Caco-2 (cell line): ENCODE measurements around the gene GNAO1. TPM values are rescaled to one million over a fixed set of nuclear protein-coding genes. Genes with fewer than 3 reads are reported as not detected.

Experiments used
- BruUV-seq: library from RNA; stranded (reverse); fragments of 400-500 nt; replicated peaks from 2 replicates; lab custom pipeline; 2021; lab: Mats Ljungman, UMichigan
- CTCF ChIA-PET: fragments of 300-600 bp; sonication (Branson Sonifier 250); formaldehyde crosslinking; loops from one replicate; lab custom pipeline; 2022; ENCODE audit warnings: antibody characterized with exemption; lab: Charles Lee
- POLR2A ChIA-PET: fragments of 300-600 bp; sonication (Branson Sonifier 250); formaldehyde crosslinking; loops from one replicate; lab custom pipeline; 2022; ENCODE audit warnings: antibody characterized with exemption; lab: Charles Lee
- DNase-seq, 2 experiments: peaks; one replicate each; pipeline versions ENCODE4 v3.0.0 to v3.0.0-alpha.2; 2020 to 2022
- H3K27me3 ChIP-seq: replicated peaks from 2 replicates; pipeline ENCODE4 v1.6.0; 2011; ENCODE audit warnings: low read length; ENCODE audit not compliant: control insufficient read depth, insufficient read depth
- H3K36me3 ChIP-seq: 2 replicates; pipeline ENCODE4 v1.5.1; 2011; ENCODE audit warnings: low read length; ENCODE audit not compliant: control insufficient read depth, insufficient read depth
- H3K4me1 ChIP-seq: fragments of 250-450 bp; sonication (Bioruptor Pico); 2 replicates; pipeline ENCODE4 v1.5.1; 2020; ENCODE audit warnings: mild to moderate bottlenecking
- H3K4me3 ChIP-seq: 2 replicates; pipeline ENCODE4 v1.5.1; 2011; ENCODE audit warnings: low read depth, mild to moderate bottlenecking, control low read depth, low read length
- H3K9me3 ChIP-seq: fragments of 250-450 bp; sonication (Bioruptor Pico); 2 replicates; pipeline ENCODE4 v1.5.1; 2020; ENCODE audit warnings: mild to moderate bottlenecking, moderate library complexity
- H3K27ac Mint-ChIP-seq: one replicate; pipeline ENCODE4 v1.8.0; 2022; ENCODE audit warnings: mixed read lengths; ENCODE audit not compliant: unreplicated experiment
- H3K27me3 Mint-ChIP-seq: one replicate; pipeline ENCODE4 v1.8.0; 2022; ENCODE audit warnings: mixed read lengths; ENCODE audit not compliant: insufficient read depth, unreplicated experiment
- H3K36me3 Mint-ChIP-seq: one replicate; pipeline ENCODE4 v1.8.0; 2022; ENCODE audit warnings: mild to moderate bottlenecking, mixed read lengths; ENCODE audit not compliant: insufficient read depth, unreplicated experiment
- H3K4me1 Mint-ChIP-seq: one replicate; pipeline ENCODE4 v1.8.0; 2022; ENCODE audit warnings: low read depth, mixed read lengths; ENCODE audit not compliant: unreplicated experiment
- H3K4me3 Mint-ChIP-seq: one replicate; pipeline ENCODE4 v1.8.0; 2022; ENCODE audit warnings: mild to moderate bottlenecking, moderate library complexity, mixed read lengths; ENCODE audit not compliant: unreplicated experiment
- H3K9me3 Mint-ChIP-seq: one replicate; pipeline ENCODE4 v1.8.0; 2022; ENCODE audit warnings: mixed read lengths; ENCODE audit not compliant: unreplicated experiment
- intact Hi-C: fragments of 100-400 bp; cut with micrococcal nuclease; formaldehyde crosslinking; loops from one replicate; pipeline ENCODE4 v1.10.0; 2022; ENCODE audit not compliant: unreplicated experiment
- total RNA-seq: library from RNA; stranded (reverse); gene quantifications from 2 replicates; pipeline ENCODE4 v1.2.3, GENCODE V29; 2022
- TF ChIP-seq, protein P1 (sequence below), 2 experiments: fragments of 200-600 bp in 1 of 2; IDR thresholded peaks; 1 replicate in 1 of 2; 2 replicates in 1 of 2; pipeline versions ENCODE4 v1.5.1 to v1.8.0; 2011 to 2022; ENCODE audit warnings: antibody characterized with exemption in 1 of 2, control low read depth in 1 of 2, inconsistent platforms in 1 of 2, low read depth in 1 of 2, low read length in 1 of 2, mild to moderate bottlenecking in 1 of 2, moderate library complexity in 1 of 2; ENCODE audit not compliant: insufficient read depth in 1 of 2, severe bottlenecking in 1 of 2, unreplicated experiment in 1 of 2

GNAO1 gene
- total RNA-seq, 1 experiment from 2014 or later = 3.2 TPM

DNA sequence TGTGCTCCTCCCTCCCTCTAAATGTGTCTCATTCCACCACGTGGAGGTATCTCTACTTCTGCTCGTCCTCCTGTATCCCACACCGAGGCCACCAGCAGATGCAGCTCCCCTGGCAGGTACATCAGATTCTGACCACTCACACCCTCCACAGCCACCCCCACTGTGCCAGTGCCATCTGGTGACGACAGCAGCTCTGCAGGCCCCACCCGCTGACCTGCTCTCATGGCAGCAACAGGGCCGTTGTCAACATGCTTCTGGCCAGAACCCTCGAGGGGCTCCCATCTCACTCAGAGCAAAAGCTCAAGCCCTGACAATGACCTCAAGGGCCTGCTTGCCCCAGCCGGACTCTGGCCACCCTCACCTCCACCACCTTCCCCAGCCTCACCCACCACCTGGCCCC lies 140.6 kb downstream of the GNAO1 start:
- H3K4me1 ChIP-seq = no peaks in the 10 kb centered on the region
- BruUV-seq = no TSS peak
- no peaks in the 10 kb centered on the region for H3K27me3 ChIP-seq
- no peaks in the 10 kb centered on the region for H3K36me3 Mint-ChIP-seq
- no peaks in the 10 kb centered on the region for H3K4me1 Mint-ChIP-seq
- POLR2A ChIA-PET = no interaction called here
- H3K9me3 Mint-ChIP-seq = no peaks in the 10 kb centered on the region
- no peak overlapping the region for H3K4me3 Mint-ChIP-seq
- CTCF ChIA-PET = interaction anchor here (0.6 to 2.7 kb wide), 6 partner anchors 10 to 370 kb away, joined by 3 to 61 read pairs (median 4); no protein-coding TSS in a partner anchor
- no peak overlapping the region for H3K4me3 ChIP-seq
- H3K27ac Mint-ChIP-seq = no peak overlapping the region
- H3K27me3 Mint-ChIP-seq = no peaks in the 10 kb centered on the region
- DNase-seq = no peak
- no peaks in the 10 kb centered on the region for H3K36me3 ChIP-seq
- TF ChIP-seq, protein P1, sequence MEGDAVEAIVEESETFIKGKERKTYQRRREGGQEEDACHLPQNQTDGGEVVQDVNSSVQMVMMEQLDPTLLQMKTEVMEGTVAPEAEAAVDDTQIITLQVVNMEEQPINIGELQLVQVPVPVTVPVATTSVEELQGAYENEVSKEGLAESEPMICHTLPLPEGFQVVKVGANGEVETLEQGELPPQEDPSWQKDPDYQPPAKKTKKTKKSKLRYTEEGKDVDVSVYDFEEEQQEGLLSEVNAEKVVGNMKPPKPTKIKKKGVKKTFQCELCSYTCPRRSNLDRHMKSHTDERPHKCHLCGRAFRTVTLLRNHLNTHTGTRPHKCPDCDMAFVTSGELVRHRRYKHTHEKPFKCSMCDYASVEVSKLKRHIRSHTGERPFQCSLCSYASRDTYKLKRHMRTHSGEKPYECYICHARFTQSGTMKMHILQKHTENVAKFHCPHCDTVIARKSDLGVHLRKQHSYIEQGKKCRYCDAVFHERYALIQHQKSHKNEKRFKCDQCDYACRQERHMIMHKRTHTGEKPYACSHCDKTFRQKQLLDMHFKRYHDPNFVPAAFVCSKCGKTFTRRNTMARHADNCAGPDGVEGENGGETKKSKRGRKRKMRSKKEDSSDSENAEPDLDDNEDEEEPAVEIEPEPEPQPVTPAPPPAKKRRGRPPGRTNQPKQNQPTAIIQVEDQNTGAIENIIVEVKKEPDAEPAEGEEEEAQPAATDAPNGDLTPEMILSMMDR (IDR thresholded peaks at IDR 0.05; ENCODE audit: insufficient read depth in 1 of 2, low read depth in 1 of 2, low read length in 1 of 2, severe bottlenecking in 1 of 2, unreplicated experiment in 1 of 2) = no peak
- intact Hi-C loops = loop anchor here (1.0 to 2.0 kb wide), 2 partner anchors 24 to 371 kb away; no protein-coding TSS in a partner anchor
- no peaks in the 10 kb centered on the region for H3K9me3 ChIP-seq

DNA sequence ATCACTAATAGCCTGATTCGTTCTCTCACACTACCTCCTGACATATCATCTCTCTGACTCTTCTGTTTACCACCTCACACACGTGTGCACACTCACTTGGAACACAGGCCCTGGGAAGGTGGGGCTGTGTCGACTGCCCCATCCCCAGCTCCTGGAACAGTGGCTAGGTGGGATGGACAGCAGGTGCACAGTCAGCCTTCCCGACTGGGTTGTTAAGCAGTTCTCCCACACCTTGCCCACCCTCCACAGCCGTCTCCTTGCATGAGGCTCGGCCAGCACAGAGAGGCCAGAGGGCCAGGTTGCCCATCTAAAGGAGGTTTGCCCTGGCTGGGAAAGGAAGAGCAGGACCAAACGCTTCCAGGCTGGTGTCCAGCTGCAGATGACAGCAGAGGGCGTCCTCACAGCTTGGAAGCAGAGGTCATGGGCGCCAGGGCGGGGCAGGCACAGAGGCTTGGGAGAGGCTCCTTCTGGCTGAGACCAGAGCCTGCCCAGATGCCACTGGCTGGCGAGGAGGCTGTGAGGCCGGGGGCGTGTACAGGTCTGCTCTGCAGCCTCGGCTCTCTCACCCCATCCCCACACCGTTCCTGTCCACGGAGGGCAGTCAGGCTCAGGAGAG lies 141.3 kb downstream of the GNAO1 start:
- DNase-seq = peak; percentile 88 to 90
- ChIA-PET CTCF (interaction anchor here (0.6 to 2.7 kb wide), 6 partner anchors 9 to 369 kb away, joined by 3 to 61 read pairs (median 4); no protein-coding TSS in a partner anchor), POLR2A (no interaction called here)
- Mint-ChIP-seq H3K9me3 (no peaks in the 10 kb centered on the region), H3K4me1 (no peaks in the 10 kb centered on the region), H3K27me3 (no peaks in the 10 kb centered on the region), H3K36me3 (no peaks in the 10 kb centered on the region), H3K27ac (no peak overlapping the region), H3K4me3 (no peak overlapping the region)
- Histone ChIP-seq H3K36me3 (no peaks in the 10 kb centered on the region), H3K4me1 (no peaks in the 10 kb centered on the region), H3K9me3 (no peaks in the 10 kb centered on the region), H3K4me3 (no peak overlapping the region), H3K27me3 (no peaks in the 10 kb centered on the region)
- no TSS peak for BruUV-seq
- intact Hi-C loops = loop anchor here (1.0 to 2.0 kb wide), 2 partner anchors 24 to 370 kb away; no protein-coding TSS in a partner anchor
- TF ChIP-seq, protein P1 (IDR thresholded peaks at IDR 0.05; ENCODE audit: insufficient read depth in 1 of 2, low read depth in 1 of 2, low read length in 1 of 2, severe bottlenecking in 1 of 2, unreplicated experiment in 1 of 2) = peak; percentile 54 to 93

DNA sequence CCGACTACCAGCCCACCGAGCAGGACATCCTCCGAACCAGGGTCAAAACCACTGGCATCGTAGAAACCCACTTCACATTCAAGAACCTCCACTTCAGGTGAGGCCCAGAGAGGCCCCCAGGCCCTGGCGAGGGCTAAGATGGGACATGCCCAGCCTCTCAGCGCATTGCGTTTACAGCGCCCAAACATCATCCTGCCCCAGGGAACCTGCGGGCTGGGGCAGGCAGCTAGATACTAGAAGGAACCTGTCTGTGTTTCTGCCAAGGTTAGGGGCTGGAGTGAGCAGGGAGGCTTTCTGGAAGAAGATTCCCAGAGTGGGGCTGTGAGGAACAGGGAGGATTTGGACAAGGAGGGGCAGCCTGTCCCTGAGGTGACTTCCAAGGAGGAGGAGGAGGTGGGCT lies 143.5 kb downstream of the GNAO1 start:
- Mint-ChIP-seq H3K4me1 (no peaks in the 10 kb centered on the region), H3K4me3 (no peak overlapping the region), H3K9me3 (no peaks in the 10 kb centered on the region), H3K27ac (no peak overlapping the region), H3K36me3 (no peaks in the 10 kb centered on the region), H3K27me3 (no peaks in the 10 kb centered on the region)
- BruUV-seq = no TSS peak
- H3K9me3 ChIP-seq = no peaks in the 10 kb centered on the region
- no peaks in the 10 kb centered on the region for H3K4me1 ChIP-seq
- ChIA-PET POLR2A (no interaction called here), CTCF (no interaction called here)
- intact Hi-C loops = no loop called here
- no peaks in the 10 kb centered on the region for H3K27me3 ChIP-seq
- no peaks in the 10 kb centered on the region for H3K36me3 ChIP-seq
- TF ChIP-seq, protein P1 (IDR thresholded peaks at IDR 0.05; ENCODE audit: insufficient read depth in 1 of 2, low read depth in 1 of 2, low read length in 1 of 2, severe bottlenecking in 1 of 2, unreplicated experiment in 1 of 2) = no peak
- H3K4me3 ChIP-seq = no peak overlapping the region
- DNase-seq = no peak
